ENCODE measurements around the gene PREB.

The PREB gene

DNA sequence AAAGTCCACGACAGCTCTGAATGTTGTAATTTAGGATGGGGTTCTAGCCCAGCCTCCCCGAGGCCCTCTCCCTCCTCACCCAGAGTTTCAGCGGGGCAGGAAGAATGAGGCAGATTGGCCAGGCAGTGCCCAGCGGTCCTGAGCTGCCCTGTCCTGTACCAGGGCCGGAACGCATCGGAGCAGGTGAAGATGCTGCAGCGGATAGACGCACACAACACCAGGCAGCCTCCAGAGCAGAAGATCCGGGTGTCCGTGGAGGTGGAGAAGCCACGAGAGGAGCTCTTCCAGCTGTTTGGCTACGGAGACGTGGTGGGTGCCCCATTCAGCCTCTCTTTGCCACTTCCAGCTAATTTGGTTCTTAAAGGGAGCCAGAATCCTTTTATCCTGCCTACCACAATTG lies 37.1 kb downstream of the PREB start:
- Histone ChIP-seq H3K36me3 (ENCODE audit: control insufficient read depth, insufficient read depth, low read length) (no peaks in the 10 kb centered on the region), H3K4me3 (replicated peaks; ENCODE audit: low read depth, low read length) (no peak overlapping the region), H3K27me3 (replicated peaks; ENCODE audit: control insufficient read depth, insufficient read depth, low read length) (no peaks in the 10 kb centered on the region)
- TF ChIP-seq, protein P1, sequence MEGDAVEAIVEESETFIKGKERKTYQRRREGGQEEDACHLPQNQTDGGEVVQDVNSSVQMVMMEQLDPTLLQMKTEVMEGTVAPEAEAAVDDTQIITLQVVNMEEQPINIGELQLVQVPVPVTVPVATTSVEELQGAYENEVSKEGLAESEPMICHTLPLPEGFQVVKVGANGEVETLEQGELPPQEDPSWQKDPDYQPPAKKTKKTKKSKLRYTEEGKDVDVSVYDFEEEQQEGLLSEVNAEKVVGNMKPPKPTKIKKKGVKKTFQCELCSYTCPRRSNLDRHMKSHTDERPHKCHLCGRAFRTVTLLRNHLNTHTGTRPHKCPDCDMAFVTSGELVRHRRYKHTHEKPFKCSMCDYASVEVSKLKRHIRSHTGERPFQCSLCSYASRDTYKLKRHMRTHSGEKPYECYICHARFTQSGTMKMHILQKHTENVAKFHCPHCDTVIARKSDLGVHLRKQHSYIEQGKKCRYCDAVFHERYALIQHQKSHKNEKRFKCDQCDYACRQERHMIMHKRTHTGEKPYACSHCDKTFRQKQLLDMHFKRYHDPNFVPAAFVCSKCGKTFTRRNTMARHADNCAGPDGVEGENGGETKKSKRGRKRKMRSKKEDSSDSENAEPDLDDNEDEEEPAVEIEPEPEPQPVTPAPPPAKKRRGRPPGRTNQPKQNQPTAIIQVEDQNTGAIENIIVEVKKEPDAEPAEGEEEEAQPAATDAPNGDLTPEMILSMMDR (IDR thresholded peaks at IDR 0.05; ENCODE audit: insufficient read depth, low read length, poor library complexity, severe bottlenecking): no peak
- DNase-seq (ENCODE audit: extremely low read depth, insufficient read length): no peak

DNA sequence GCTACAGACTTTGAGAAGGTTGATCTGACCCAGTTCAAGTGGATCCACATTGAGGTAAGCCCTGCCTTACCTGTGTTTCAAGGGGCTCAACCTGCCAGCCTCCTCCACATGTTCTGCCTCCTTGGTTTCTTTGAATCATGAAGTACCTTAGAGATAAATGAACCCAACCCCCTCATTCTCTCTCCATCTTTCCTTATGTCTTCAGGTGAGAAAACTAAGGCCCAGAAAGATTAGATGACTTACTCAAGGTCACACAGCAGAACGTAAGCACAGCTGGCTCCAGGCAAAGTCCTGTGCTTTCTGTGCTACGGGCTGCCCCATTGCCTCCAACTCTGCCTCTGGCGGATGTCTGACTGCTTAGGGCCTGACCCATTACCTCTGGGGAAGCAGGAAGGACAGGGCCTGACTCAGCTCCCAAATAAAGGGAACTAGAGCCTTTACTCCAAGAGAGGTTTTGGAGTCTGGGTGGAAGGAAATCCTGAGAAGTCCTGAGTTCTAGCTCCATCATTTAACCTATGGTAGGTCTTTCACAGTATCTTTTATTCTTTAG lies 37.6 kb downstream of the PREB start:
- DNase-seq (ENCODE audit: extremely low read depth, insufficient read length): no peak
- Histone ChIP-seq H3K27me3 (replicated peaks; ENCODE audit: control insufficient read depth, insufficient read depth, low read length) (no peaks in the 10 kb centered on the region), H3K4me3 (replicated peaks; ENCODE audit: low read depth, low read length) (no peak overlapping the region), H3K36me3 (ENCODE audit: control insufficient read depth, insufficient read depth, low read length) (no peaks in the 10 kb centered on the region)
- TF ChIP-seq, protein P1 (IDR thresholded peaks at IDR 0.05; ENCODE audit: insufficient read depth, low read length, poor library complexity, severe bottlenecking): no peak

DNA sequence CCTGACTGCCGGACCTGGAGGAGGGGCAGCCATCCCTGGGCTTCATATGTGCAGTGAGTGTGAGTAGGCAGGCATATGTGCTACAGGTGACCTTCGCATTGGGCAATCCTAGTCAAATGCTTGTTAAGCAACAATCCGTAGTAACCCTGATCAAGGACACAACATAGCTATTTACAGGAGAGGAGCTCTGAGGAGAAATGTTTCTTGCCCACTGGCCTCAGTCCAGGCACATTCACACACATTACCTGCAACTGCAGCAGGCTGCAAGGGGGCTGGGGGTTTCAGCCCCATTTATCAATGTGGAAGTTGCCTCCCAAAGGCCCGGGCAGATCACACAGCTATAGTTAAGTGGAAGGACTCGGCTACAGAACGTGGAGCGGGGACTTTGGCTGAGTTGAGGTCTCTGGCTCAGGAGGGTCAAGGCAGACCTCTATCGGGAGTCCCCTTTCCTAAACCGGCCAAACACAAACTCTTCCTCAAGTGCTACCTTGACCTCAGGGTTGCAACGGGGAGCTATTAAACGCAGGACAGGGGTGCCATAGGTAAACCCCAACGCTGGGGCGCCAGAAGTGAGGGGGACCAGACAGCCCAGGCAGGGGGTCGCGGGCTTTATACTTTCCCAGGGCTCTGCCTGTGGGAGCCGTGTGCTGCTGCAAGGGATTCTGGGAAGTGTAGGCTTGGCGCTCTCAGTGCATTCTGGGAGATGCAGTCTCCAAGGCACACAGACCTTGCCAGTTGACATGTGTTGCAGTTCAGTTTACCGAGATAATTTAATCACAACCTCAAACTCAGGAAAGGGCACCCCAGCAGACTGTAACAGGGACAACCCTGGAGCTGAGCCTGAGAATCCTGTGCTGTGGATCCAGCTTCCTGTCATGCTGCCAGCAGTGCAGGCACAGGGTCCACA lies 38.4 kb downstream of the PREB start:
- Histone ChIP-seq H3K27me3 (replicated peaks; ENCODE audit: control insufficient read depth, insufficient read depth, low read length) (no peaks in the 10 kb centered on the region), H3K36me3 (ENCODE audit: control insufficient read depth, insufficient read depth, low read length) (no peaks in the 10 kb centered on the region), H3K4me3 (replicated peaks; ENCODE audit: low read depth, low read length) (peak overlapping the region; percentile 6; the same call in 1 of the 2 replicates)
- TF ChIP-seq, protein P1 (IDR thresholded peaks at IDR 0.05; ENCODE audit: insufficient read depth, low read length, poor library complexity, severe bottlenecking): no peak
- no peak for DNase-seq (ENCODE audit: extremely low read depth, insufficient read length)

DNA sequence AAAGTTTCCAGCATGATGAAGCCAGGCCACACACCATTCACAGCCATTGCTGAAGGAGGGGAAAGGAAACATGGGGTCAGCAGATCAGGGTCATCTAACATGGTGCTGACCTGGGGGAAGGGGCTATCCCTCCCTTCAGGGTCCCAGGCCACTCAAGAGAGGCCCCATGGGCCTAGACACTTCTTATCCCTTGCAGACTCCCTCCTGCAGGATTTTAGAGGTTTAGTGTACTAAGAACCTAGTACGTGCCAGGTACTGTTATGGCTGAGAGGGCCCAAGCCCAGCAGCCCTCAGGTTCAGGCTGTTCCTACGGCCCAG lies 39.0 kb downstream of the PREB start:
- no peak overlapping the region for H3K4me3 ChIP-seq (replicated peaks; ENCODE audit: low read depth, low read length)
- TF ChIP-seq, protein P1 (IDR thresholded peaks at IDR 0.05; ENCODE audit: insufficient read depth, low read length, poor library complexity, severe bottlenecking): no peak
- no peaks in the 10 kb centered on the region for H3K36me3 ChIP-seq (ENCODE audit: control insufficient read depth, insufficient read depth, low read length)

DNA sequence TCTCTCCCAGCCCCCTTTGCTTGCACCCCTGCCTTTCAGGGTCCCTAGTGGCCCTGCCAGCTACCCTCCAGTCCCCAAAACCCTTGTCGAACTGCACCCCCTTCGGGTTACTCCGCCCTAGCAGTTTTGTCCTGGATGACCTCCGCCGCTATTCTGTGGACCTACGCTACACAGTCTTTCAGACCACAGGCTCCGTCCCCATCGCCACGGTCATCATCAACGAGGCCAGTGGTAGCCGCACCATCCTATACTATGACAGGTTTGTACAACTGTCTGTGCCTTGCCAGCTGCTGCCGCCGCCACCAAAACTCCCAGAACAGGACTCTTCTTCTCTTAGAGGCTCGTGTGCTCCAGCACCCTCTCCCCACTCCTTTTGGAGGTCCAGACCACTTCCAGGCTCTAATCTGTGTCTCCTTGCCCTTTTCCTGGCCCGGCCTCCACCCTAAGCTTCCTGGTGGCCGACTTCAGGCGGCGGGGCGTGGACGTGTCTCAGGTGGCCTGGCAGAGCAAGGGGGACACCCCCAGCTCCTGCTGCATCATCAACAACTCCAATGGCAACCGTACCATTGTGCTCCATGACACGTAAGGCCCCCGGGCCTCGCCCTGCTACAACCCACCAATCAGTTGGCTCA lies 40.0 kb downstream of the PREB start:
- no peak overlapping the region for H3K4me3 ChIP-seq (replicated peaks; ENCODE audit: low read depth, low read length)
- TF ChIP-seq, protein P1 (IDR thresholded peaks at IDR 0.05; ENCODE audit: insufficient read depth, low read length, poor library complexity, severe bottlenecking): no peak
- no peaks in the 10 kb centered on the region for H3K27me3 ChIP-seq (replicated peaks; ENCODE audit: control insufficient read depth, insufficient read depth, low read length)
- H3K36me3 ChIP-seq (ENCODE audit: control insufficient read depth, insufficient read depth, low read length): no peaks in the 10 kb centered on the region
- no peak for DNase-seq (ENCODE audit: extremely low read depth, insufficient read length)

More for the DNA sequence above, 39.0 kb downstream of the PREB start:
- DNase-seq (ENCODE audit: extremely low read depth, insufficient read length): no peak
- H3K27me3 ChIP-seq (replicated peaks; ENCODE audit: control insufficient read depth, insufficient read depth, low read length): no peaks in the 10 kb centered on the region
